ENCODE results near the gene FAM9C.

The FAM9C gene

GRCh38 chrX:13009273-13009672, 35.1 kb downstream of the FAM9C start:
- H3K27me3 ChIP-seq (ENCODE audit: control insufficient read depth, insufficient read depth, low read length): no peaks in the 10 kb centered on the region
- peaks cover 28% of the 10 kb centered on the region for H3K4me1 ChIP-seq (ENCODE audit: control insufficient read depth, insufficient read depth, low read length)
- no peak overlapping the region for H3K9ac ChIP-seq (ENCODE audit: low read length)
- H3K9me3 ChIP-seq (ENCODE audit: control insufficient read depth, low read length): no peaks in the 10 kb centered on the region
- H3K4me3 ChIP-seq (ENCODE audit: low read length): no peak overlapping the region
- no peaks in the 10 kb centered on the region for H3K36me3 ChIP-seq (ENCODE audit: control insufficient read depth, insufficient read depth, low read length)

DNA sequence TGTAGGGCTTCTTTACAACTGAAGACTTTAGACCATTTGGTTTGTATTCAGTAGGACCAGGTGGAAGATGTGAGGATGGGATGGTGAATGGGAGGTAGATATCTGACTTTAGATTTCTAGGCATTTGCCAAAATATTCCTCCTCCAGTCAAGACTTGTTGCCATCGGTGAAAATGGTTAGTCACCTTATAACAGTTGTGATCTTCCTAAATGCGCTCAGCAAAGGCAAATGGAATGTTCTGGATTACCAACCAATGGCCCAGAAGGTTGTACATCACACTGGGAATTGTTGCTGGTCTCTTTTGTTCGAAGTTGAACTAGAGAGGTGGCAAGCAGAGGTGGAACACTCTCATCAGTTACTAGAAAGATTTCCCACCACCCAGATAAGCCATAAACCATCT, 35.6 kb downstream of the FAM9C start:
- Histone ChIP-seq H3K4me1 (ENCODE audit: control insufficient read depth, insufficient read depth, low read length) (peaks cover 28% of the 10 kb centered on the region), H3K36me3 (ENCODE audit: control insufficient read depth, insufficient read depth, low read length) (no peaks in the 10 kb centered on the region), H3K9ac (ENCODE audit: low read length) (no peak overlapping the region), H3K27me3 (ENCODE audit: control insufficient read depth, insufficient read depth, low read length) (no peaks in the 10 kb centered on the region), H3K4me3 (ENCODE audit: low read length) (no peak overlapping the region), H3K9me3 (ENCODE audit: control insufficient read depth, low read length) (no peaks in the 10 kb centered on the region)

- H3K27me3 ChIP-seq (ENCODE audit: control insufficient read depth, insufficient read depth, low read length): no peaks in the 10 kb centered on the region
- peaks cover 21% of the 10 kb centered on the region for H3K4me1 ChIP-seq (ENCODE audit: control insufficient read depth, insufficient read depth, low read length)
- H3K9ac ChIP-seq (ENCODE audit: low read length): no peak overlapping the region
- H3K36me3 ChIP-seq (ENCODE audit: control insufficient read depth, insufficient read depth, low read length): no peaks in the 10 kb centered on the region
- H3K9me3 ChIP-seq (ENCODE audit: control insufficient read depth, low read length): no peaks in the 10 kb centered on the region
- no peak overlapping the region for H3K4me3 ChIP-seq (ENCODE audit: low read length)
Observed at GRCh38 chrX:13008189-13008533, 36.3 kb downstream of the FAM9C start.

DNA sequence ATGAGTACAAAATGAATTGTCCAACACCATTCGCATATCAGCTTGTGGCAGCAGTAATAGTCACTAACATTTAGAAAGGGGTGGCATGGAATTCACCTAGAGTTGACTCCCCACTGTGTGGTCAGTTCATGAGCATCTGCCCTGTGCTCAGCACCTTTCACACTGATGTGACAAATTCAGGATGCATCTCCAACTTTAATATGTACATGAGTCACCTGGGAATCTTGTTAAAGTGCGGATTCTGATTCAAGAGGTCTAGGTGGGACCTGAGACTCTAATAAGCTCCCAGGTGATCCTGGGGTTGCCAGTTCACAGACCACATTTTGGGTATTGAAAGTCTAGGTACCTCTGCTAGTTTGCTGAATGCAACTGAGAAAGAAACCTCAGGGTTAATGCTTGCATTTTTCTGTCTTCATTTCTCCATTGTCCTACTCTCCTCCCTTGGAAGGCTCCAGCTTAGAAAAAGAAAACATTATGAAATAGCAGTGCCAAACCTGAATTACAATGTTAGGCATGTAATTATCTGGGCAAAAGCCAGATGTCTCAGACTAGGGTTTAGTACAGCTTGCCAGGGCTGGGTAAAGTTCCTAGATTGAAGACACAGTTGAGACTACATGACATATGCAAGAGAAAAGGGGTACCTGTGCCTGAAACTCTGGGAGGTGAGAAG, 36.8 kb downstream of the FAM9C start:
- Histone ChIP-seq H3K9me3 (ENCODE audit: control insufficient read depth, low read length) (no peaks in the 10 kb centered on the region), H3K4me1 (ENCODE audit: control insufficient read depth, insufficient read depth, low read length) (peaks cover 20% of the 10 kb centered on the region), H3K9ac (ENCODE audit: low read length) (no peak overlapping the region), H3K27me3 (ENCODE audit: control insufficient read depth, insufficient read depth, low read length) (no peaks in the 10 kb centered on the region), H3K4me3 (ENCODE audit: low read length) (no peak overlapping the region), H3K36me3 (ENCODE audit: control insufficient read depth, insufficient read depth, low read length) (no peaks in the 10 kb centered on the region)

DNA sequence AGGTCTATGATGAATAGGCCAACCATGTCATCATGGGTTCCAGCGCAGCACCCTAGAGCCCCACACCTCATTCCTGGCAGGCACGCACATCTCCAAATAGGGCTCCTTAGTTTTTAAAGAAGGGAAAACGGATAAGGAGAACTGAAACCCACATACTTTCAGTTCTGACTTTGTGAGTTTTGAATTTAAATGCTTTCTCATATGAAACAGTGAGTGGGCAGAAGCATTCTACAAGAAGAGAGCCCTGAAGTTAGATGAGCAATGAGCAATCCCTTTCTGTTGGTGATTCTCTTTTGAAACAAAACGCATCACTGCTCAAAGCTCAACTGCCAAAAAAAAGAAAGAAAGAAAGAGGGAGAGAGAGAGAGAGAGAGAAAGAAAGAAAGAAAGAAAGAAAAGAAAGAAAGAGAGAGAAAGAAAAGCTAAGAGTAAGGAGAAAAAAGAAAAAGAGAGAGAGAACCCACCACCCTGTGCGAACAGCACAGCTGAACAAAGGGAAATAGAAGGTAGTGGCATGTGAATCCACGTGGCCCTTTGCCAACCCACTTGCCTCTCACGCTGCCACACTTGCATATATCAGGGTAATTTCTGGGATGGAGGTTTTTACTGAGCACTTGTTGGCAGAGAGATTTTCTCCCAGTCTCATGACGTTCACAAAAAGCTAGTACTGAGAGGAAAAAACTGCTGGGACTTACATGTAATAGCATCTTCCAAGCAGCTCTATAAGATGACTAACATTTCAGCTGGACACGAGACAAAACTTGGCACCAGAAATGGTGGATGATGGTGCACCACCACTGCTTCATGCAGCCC, 38.6 kb downstream of the FAM9C start:
- H3K4me1 ChIP-seq (ENCODE audit: control insufficient read depth, insufficient read depth, low read length): peaks cover 25% of the 10 kb centered on the region
- H3K4me3 ChIP-seq (ENCODE audit: low read length): no peak overlapping the region
- no peak overlapping the region for H3K9ac ChIP-seq (ENCODE audit: low read length)
- no peaks in the 10 kb centered on the region for H3K27me3 ChIP-seq (ENCODE audit: control insufficient read depth, insufficient read depth, low read length)
- no peaks in the 10 kb centered on the region for H3K9me3 ChIP-seq (ENCODE audit: control insufficient read depth, low read length)
- H3K36me3 ChIP-seq (ENCODE audit: control insufficient read depth, insufficient read depth, low read length): no peaks in the 10 kb centered on the region

GRCh38 chrX:13001961-13002671, 42.3 kb downstream of the FAM9C start:
- Histone ChIP-seq H3K36me3 (ENCODE audit: control insufficient read depth, insufficient read depth, low read length) (no peaks in the 10 kb centered on the region), H3K4me3 (ENCODE audit: low read length) (no peak overlapping the region), H3K27me3 (ENCODE audit: control insufficient read depth, insufficient read depth, low read length) (no peaks in the 10 kb centered on the region), H3K9me3 (ENCODE audit: control insufficient read depth, low read length) (no peaks in the 10 kb centered on the region), H3K9ac (ENCODE audit: low read length) (no peak overlapping the region), H3K4me1 (ENCODE audit: control insufficient read depth, insufficient read depth, low read length) (peaks cover 32% of the 10 kb centered on the region)

GRCh38 chrX:13001097-13001496, 43.3 kb downstream of the FAM9C start:
- H3K4me1 ChIP-seq (ENCODE audit: control insufficient read depth, insufficient read depth, low read length): peaks cover 41% of the 10 kb centered on the region
- H3K9ac ChIP-seq (ENCODE audit: low read length): no peak overlapping the region
- H3K36me3 ChIP-seq (ENCODE audit: control insufficient read depth, insufficient read depth, low read length): no peaks in the 10 kb centered on the region
- H3K27me3 ChIP-seq (ENCODE audit: control insufficient read depth, insufficient read depth, low read length): no peaks in the 10 kb centered on the region
- no peaks in the 10 kb centered on the region for H3K9me3 ChIP-seq (ENCODE audit: control insufficient read depth, low read length)
- H3K4me3 ChIP-seq (ENCODE audit: low read length): no peak overlapping the region

DNA sequence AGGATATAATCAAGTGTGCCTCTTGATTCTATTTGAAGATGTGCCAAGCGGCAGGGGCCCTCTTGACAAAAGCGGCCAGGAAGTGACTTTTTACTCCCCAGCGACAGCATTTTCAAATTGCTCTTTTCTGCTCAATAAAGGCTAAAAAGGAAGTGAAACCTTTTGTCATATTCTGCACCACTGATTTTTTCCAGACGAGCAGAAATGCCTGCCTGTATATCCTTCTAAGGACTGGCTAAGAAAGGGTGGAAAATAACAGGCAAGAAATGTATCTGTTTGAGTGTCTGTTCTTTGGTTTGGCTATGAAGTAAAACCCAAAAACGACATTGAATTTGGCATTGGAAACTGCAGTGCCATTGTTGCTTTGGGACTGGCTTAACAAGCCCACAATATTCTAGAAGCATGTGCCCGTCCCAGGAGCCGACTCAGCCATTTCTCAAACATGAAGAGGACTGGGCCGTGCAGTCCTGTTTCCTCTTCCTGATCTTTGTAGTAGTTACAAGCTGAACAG, 44.1 kb downstream of the FAM9C start:
- H3K4me1 ChIP-seq (ENCODE audit: control insufficient read depth, insufficient read depth, low read length): peaks cover 42% of the 10 kb centered on the region
- H3K9me3 ChIP-seq (ENCODE audit: control insufficient read depth, low read length): no peaks in the 10 kb centered on the region
- H3K4me3 ChIP-seq (ENCODE audit: low read length): no peak overlapping the region
- H3K9ac ChIP-seq (ENCODE audit: low read length): no peak overlapping the region
- H3K36me3 ChIP-seq (ENCODE audit: control insufficient read depth, insufficient read depth, low read length): no peaks in the 10 kb centered on the region
- H3K27me3 ChIP-seq (ENCODE audit: control insufficient read depth, insufficient read depth, low read length): no peaks in the 10 kb centered on the region

DNA sequence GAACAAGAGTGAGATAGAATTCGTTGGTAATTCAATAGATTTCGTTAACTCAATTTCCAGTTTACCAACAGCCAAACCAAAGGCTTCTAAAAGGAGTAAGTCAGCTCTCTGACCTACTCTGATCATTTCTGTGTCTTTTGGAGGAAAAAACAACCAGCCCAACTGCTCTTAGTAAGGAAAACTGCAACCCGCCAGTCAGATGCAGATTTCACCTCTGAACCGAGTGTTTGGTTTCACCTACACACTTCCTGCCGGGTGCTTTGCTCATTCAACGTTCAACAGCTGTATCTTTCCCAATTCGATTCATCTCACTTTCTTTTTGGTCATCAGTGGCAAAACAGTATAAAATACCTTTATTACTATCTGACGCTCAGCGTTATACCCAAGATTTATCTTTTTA, 45.0 kb downstream of the FAM9C start:
- no peak overlapping the region for H3K9ac ChIP-seq (ENCODE audit: low read length)
- H3K4me3 ChIP-seq (ENCODE audit: low read length): no peak overlapping the region
- no peaks in the 10 kb centered on the region for H3K27me3 ChIP-seq (ENCODE audit: control insufficient read depth, insufficient read depth, low read length)
- H3K36me3 ChIP-seq (ENCODE audit: control insufficient read depth, insufficient read depth, low read length): no peaks in the 10 kb centered on the region
- no peaks in the 10 kb centered on the region for H3K9me3 ChIP-seq (ENCODE audit: control insufficient read depth, low read length)
- H3K4me1 ChIP-seq (ENCODE audit: control insufficient read depth, insufficient read depth, low read length): peaks cover 41% of the 10 kb centered on the region

- H3K9me3 ChIP-seq (ENCODE audit: control insufficient read depth, low read length): no peaks in the 10 kb centered on the region
- no peaks in the 10 kb centered on the region for H3K36me3 ChIP-seq (ENCODE audit: control insufficient read depth, insufficient read depth, low read length)
- peaks cover 48% of the 10 kb centered on the region for H3K4me1 ChIP-seq (ENCODE audit: control insufficient read depth, insufficient read depth, low read length)
- no peak overlapping the region for H3K4me3 ChIP-seq (ENCODE audit: low read length)
- peak overlapping the region; percentile 59 for H3K9ac ChIP-seq (ENCODE audit: low read length)
- H3K27me3 ChIP-seq (ENCODE audit: control insufficient read depth, insufficient read depth, low read length): no peaks in the 10 kb centered on the region
Observed at GRCh38 chrX:12997906-12998687, 46.3 kb downstream of the FAM9C start.

- H3K27me3 ChIP-seq (ENCODE audit: control insufficient read depth, insufficient read depth, low read length): no peaks in the 10 kb centered on the region
- H3K36me3 ChIP-seq (ENCODE audit: control insufficient read depth, insufficient read depth, low read length): no peaks in the 10 kb centered on the region
- H3K9me3 ChIP-seq (ENCODE audit: control insufficient read depth, low read length): no peaks in the 10 kb centered on the region
- no peak overlapping the region for H3K9ac ChIP-seq (ENCODE audit: low read length)
- H3K4me3 ChIP-seq (ENCODE audit: low read length): no peak overlapping the region
- peaks cover 48% of the 10 kb centered on the region for H3K4me1 ChIP-seq (ENCODE audit: control insufficient read depth, insufficient read depth, low read length)
Observed at GRCh38 chrX:12996934-12997435, 47.4 kb downstream of the FAM9C start.

Measured in mucosa of stomach (tissue), 1 donor.